Natural killer cell (primary cell): Measurements from ENCODE around the gene ANKRD7. TPM values are rescaled to one million over a fixed set of nuclear protein-coding genes. Genes with fewer than 3 reads are reported as not detected.

Source experiments
- ATAC-seq, 3 donors: fragments of 150-1000 bp in 2 of 3; fragments of 200-7000 bp in 1 of 3; cut with Tn5 transposase; 1 replicate in 1 of 3; 2 replicates in 2 of 3; pipeline ENCODE4 v1.10.0; 2021; ENCODE audit warnings: mild to moderate bottlenecking in 2 of 3, moderate library complexity in 2 of 3
- DNase-seq, 2 donors: peaks; one replicate each; pipeline versions ENCODE4 v3.0.0 to v3.0.0-alpha.2; 2013 to 2021; ENCODE audit warnings: mixed read lengths in 1 of 2
- H3K27ac ChIP-seq: one replicate; pipeline ENCODE4 v1.5.1; 2013; ENCODE audit warnings: mild to moderate bottlenecking, low read length
- H3K27me3 ChIP-seq: one replicate; pipeline ENCODE4 v1.6.1; 2013; ENCODE audit warnings: low read length; ENCODE audit not compliant: control insufficient read depth, insufficient read depth
- H3K36me3 ChIP-seq: one replicate; pipeline ENCODE4 v1.6.1; 2013; ENCODE audit warnings: low read length; ENCODE audit not compliant: control insufficient read depth, insufficient read depth
- H3K4me1 ChIP-seq: one replicate; pipeline ENCODE4 v1.6.1; 2013; ENCODE audit warnings: low read length; ENCODE audit not compliant: control insufficient read depth, insufficient read depth
- H3K4me3 ChIP-seq: one replicate; pipeline ENCODE4 v1.5.1; 2013; ENCODE audit warnings: low read length
- H3K9me3 ChIP-seq: one replicate; pipeline ENCODE4 v1.6.1; 2013; ENCODE audit warnings: low read length; ENCODE audit not compliant: control insufficient read depth, insufficient read depth
- H3K27ac Mint-ChIP-seq, 2 donors: one replicate each; pipeline ENCODE4 v1.8.0; 2022; ENCODE audit warnings: mild to moderate bottlenecking in 2 of 2, mixed read lengths in 2 of 2, moderate library complexity in 1 of 2
- H3K27me3 Mint-ChIP-seq, 2 donors: one replicate each; pipeline ENCODE4 v1.8.0; 2022; ENCODE audit warnings: low read depth in 2 of 2, mixed read lengths in 2 of 2
- H3K36me3 Mint-ChIP-seq: one replicate; pipeline ENCODE4 v1.8.0; 2022; ENCODE audit warnings: mixed read lengths
- H3K4me1 Mint-ChIP-seq, 2 donors: one replicate each; pipeline ENCODE4 v1.8.0; 2022; ENCODE audit warnings: mixed read lengths in 2 of 2
- H3K4me3 Mint-ChIP-seq: one replicate; pipeline ENCODE4 v1.8.0; 2022; ENCODE audit warnings: mild to moderate bottlenecking, moderate library complexity, mixed read lengths
- H3K9me3 Mint-ChIP-seq, 2 donors: one replicate each; pipeline ENCODE4 v1.8.0; 2022; ENCODE audit warnings: mixed read lengths in 2 of 2
- CTCF ChIP-seq: fragments of 200-600 bp; IDR thresholded peaks from one replicate; pipeline ENCODE4 v1.8.0; 2022; ENCODE audit warnings: antibody characterized with exemption
- WGBS: methylation state at CpG from one replicate; pipeline ENCODE4 v1.1.7; 2013; ENCODE audit warnings: missing lambda C conversion rate; ENCODE audit not compliant: insufficient coverage; 5-methylcytosine and 5-hydroxymethylcytosine counted together
- intact Hi-C: fragments of 100-400 bp; cut with micrococcal nuclease; formaldehyde crosslinking; loops from one replicate; pipeline ENCODE4 v1.14.2; 2022
- total RNA-seq, 4 donors: library from RNA; stranded (reverse); fragments of 120-200 nt in 1 of 4; gene quantifications; one replicate each; pipeline versions ENCODE4 v1.2.3 to v1.2.4, GENCODE V29; 2013 to 2022

Gene ANKRD7
- total RNA-seq, 3 donors from 2014 or later (not counting 1 experiment from before 2014, with no cell fraction given), result not detected

GRCh38 chr7:118182593-118183427 lies 41.7 kb upstream of the ANKRD7 start:
- peaks cover 40 to 42% of the 10 kb centered on the region in 2 donors for H3K4me1 Mint-ChIP-seq
- H3K27ac Mint-ChIP-seq, result peak overlapping the region; percentile 97 to 98
- intact Hi-C loops, result no loop called here
- 70% methylated on average over 11 of the region's 13 CpGs for WGBS
- ATAC-seq, result no peak
- H3K4me1 ChIP-seq, result peaks cover 11% of the 10 kb centered on the region
- H3K27me3 ChIP-seq, result no peaks in the 10 kb centered on the region
- H3K4me3 ChIP-seq, result peak overlapping the region; percentile 78
- peaks cover 2 to 3% of the 10 kb centered on the region in 2 donors for H3K9me3 Mint-ChIP-seq
- peaks cover 3 to 8% of the 10 kb centered on the region in 2 donors for H3K27me3 Mint-ChIP-seq
- DNase-seq, result no peak
- no peaks in the 10 kb centered on the region for H3K9me3 ChIP-seq
- peaks cover 9% of the 10 kb centered on the region for H3K36me3 ChIP-seq
- TF ChIP-seq CTCF, result no peak
- H3K4me3 Mint-ChIP-seq, result peak overlapping the region; percentile 97
- peak overlapping the region; percentile 96 for H3K27ac ChIP-seq
- peaks cover 13% of the 10 kb centered on the region for H3K36me3 Mint-ChIP-seq

- DNase-seq, result peak in 1 of 2 donors; percentile 48
- Mint-ChIP-seq H3K27ac (peak overlapping the region; percentile 97 to 98), H3K4me1 (peaks cover 45% of the 10 kb centered on the region in 2 donors), H3K4me3 (peak overlapping the region; percentile 97), H3K36me3 (peaks cover 13% of the 10 kb centered on the region), H3K9me3 (peaks cover 2 to 3% of the 10 kb centered on the region in 2 donors), H3K27me3 (peaks cover 2 to 3% of the 10 kb centered on the region in 2 donors)
- intact Hi-C loops, result no loop called here
- no peaks in the 10 kb centered on the region for H3K9me3 ChIP-seq
- H3K36me3 ChIP-seq, result peaks cover 15% of the 10 kb centered on the region
- H3K4me3 ChIP-seq, result peak overlapping the region; percentile 78
- under 1% methylated on average over 15 of the region's 15 CpGs for WGBS
- H3K27ac ChIP-seq, result peak overlapping the region; percentile 96
- peaks cover 11% of the 10 kb centered on the region for H3K4me1 ChIP-seq
- H3K27me3 ChIP-seq, result no peaks in the 10 kb centered on the region
- peak in 2 of 3 donors; percentile 6 to 14 for ATAC-seq
- no peak for TF ChIP-seq CTCF
These were observed 41.1 kb upstream of the ANKRD7 start for GRCh38 chr7:118183428-118183785.

GRCh38 chr7:118183786-118184564 lies 40.5 kb upstream of the ANKRD7 start, which contains the start of gene LSM8:
Gene LSM8, plus strand, starts transcription at chr7:118184164. Its CDS starts 60 bp downstream, at chr7:118184224.
- Histone ChIP-seq H3K27ac (peak within 1 kb of the TSS; percentile 96), H3K27me3 (no peaks in the 10 kb centered on the region), H3K36me3 (peaks cover 20% of the 10 kb centered on the region), H3K4me1 (peaks cover 11% of the 10 kb centered on the region), H3K9me3 (no peaks in the 10 kb centered on the region), H3K4me3 (peak within 1 kb of the TSS; percentile 78)
- Mint-ChIP-seq H3K9me3 (peaks cover 2 to 3% of the 10 kb centered on the region in 2 donors), H3K27ac (peak within 1 kb of the TSS; percentile 97 to 98), H3K36me3 (peaks cover 13% of the 10 kb centered on the region), H3K27me3 (peaks cover 0 to 3% of the 10 kb centered on the region in 2 donors), H3K4me1 (peaks cover 45% of the 10 kb centered on the region in 2 donors), H3K4me3 (peak within 1 kb of the TSS; percentile 97)
- no peak for TF ChIP-seq CTCF
- peak; percentile 96 to 99 (median 97) for ATAC-seq
- WGBS, result under 1% methylated on average over 60 of the region's 62 CpGs
- DNase-seq, result peak; percentile 95 to 100
- intact Hi-C loops, result loop anchor here (1.0 kb wide), 1 partner anchor 30 kb away; no protein-coding TSS in a partner anchor
